HG02885 (cell line): Measurements from ENCODE around the gene CPLANE1.
A peak's percentile ranks its signal among the peaks of the same experiment; 100 is the strongest.
"Not testable (repeated sequence)": the region's sequence is repeated elsewhere in the genome, so short reads cannot be mapped to it uniquely, and the experiment has no call there.

Experiments
- ATAC-seq: cut with Tn5 transposase; IDR thresholded peaks from one replicate; pipeline ENCODE4 v1.9.1; 2021; ENCODE audit warnings: mild to moderate bottlenecking; ENCODE audit not compliant: unreplicated experiment, poor library complexity

CPLANE1 gene

DNA sequence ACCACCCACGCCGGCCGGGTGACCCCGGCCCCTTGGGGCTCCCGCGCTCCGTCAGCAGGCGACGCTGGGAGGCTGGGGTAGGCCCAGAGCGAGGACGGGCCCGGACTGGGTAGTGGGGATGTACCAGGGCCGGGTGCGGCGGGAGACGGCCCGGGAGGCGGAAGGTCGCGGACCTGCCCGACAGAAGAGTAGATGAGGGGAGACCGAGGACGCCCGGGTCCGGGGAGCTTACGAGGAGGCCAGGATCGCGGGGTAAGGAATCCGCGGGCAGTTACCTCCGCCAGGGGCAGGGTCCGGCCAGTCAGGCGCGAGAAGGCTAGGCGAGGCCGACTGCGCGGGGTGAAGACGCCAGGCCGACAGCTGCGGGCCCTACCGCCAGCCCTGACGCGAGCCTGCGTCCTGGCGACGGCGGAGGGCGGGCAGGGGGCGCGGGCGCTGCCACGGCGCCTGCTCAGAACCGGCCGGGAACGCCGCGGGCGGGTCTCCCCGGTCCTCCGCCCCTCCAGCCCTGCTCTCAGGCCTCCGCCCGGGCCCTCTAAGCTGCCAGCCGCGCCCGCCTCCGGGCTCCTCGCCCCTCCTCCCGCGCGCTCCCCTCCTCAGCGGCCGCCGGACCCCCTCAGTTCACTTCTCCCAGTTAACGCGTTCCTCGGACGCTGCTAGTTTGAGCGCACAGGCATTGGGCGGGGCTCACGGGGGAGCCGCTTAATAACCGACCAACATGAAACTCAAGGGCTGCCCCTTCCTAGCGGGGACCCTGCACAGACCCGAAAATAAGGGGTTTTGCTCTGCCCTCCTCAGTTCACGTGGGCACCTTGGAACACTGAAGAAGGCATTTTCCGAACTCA is at the start of gene CPLANE1:
CPLANE1 (minus strand) TSS at position 407 of the 845 bp plus-strand sequence. CDS start 1,678 bp downstream, outside the sequence.
- peak; percentile 81 for ATAC-seq

DNA sequence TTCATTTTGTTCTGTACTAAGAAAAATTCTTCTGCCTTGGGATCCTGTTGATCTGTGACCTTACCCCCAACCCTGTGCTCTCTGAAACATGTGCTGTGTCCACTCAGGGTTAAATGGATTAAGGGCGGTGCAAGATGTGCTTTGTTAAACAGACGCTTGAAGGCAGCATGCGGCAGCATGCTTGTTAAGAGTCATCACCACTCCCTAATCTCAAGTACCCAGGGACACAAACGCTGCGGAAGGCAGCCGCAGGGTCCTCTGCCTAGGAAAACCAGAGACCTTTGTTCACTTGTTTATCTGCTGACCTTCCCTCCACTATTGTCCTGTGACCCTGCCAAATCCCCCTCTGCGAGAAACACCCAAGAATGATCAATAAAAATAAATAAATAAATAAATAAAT is 47.1 kb upstream of the CPLANE1 start:
- ATAC-seq: not testable (repeated sequence)

DNA sequence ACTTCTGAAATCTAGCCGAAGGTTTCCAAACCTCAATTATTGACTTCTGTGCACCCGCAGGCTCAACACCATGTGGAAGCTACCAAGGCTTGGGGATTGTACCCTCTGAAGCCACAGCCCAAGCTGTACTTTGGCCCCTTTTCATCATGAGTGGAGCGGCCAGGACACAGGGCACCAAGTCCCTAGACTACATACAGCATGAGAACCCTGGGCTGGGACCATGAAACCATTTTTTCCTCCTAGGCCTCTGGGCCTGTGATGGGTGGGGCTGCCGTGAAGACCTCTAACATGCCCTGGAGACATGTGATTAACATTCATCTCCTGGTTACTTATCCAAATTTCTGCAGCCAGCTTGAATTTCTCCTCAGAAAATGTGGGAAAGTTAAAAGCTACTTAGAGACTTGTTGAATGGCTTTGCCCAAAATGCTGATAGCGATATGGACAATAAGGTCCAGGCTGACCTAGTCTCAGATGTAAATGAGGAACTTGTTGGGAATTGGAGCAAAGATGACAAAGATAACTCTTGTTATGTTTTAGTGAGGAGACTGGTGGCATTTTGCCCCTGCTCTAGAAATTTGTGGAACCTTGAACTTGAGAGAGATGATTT is 34.1 kb upstream of the CPLANE1 start:
- no peak for ATAC-seq

DNA sequence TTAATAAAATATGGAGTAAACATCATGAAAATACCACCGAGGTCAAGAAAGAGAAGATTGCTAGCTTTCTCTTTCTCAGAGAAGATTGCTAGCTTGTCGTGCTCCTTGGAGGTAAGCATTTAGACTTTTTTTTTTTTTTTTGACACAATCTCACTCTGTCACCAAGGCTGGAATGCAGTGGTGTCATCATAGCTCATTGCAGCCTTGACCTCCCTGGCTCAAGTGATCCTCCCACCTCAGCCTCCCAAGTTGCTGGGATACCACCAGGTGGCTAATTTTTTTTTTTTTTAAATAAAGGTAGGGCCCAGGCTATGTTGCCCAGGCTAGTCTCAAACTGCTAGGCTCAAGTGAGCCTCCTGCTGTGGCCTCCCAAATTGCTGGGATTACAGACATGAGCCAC is 26.3 kb upstream of the CPLANE1 start:
- ATAC-seq: no peak

DNA sequence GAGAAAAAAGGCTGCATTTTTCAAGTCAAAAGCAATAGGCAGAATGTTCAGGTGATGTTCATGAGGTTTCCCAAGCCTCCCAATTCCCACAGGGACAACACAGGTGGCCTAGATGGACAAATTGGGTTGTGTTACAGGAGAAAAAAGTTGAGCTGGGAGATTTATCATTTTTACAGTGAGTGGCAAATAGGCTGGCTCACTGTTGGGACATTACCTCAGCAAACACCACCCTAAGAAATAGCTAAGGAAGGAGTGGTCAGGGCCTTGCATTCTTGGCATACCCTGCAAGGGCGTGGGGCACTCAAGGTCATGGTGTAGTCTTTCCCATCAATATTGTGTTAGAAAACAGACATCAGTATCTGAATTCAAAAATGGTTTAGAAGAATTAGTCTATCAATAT is 23.3 kb upstream of the CPLANE1 start:
- ATAC-seq: no peak

DNA sequence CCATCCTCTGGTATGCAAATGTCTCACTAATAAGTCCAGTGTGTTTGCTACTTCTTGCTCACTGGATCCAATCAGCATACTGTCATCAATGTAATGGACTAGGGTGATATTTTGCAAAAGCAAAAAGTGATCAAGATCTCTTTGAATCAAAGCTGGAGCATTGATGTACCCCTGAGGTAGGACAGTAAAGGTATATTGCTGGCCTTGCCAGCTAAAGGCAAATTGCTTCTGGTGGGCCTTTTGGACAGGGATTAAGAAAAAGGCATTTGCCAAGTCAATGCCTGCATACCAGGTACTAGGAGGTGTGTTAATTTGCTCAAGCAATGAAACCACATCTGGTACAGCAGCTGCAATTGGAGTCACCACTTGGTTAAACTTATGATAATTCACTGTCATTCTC is 18.9 kb upstream of the CPLANE1 start:
- not testable (repeated sequence) for ATAC-seq

DNA sequence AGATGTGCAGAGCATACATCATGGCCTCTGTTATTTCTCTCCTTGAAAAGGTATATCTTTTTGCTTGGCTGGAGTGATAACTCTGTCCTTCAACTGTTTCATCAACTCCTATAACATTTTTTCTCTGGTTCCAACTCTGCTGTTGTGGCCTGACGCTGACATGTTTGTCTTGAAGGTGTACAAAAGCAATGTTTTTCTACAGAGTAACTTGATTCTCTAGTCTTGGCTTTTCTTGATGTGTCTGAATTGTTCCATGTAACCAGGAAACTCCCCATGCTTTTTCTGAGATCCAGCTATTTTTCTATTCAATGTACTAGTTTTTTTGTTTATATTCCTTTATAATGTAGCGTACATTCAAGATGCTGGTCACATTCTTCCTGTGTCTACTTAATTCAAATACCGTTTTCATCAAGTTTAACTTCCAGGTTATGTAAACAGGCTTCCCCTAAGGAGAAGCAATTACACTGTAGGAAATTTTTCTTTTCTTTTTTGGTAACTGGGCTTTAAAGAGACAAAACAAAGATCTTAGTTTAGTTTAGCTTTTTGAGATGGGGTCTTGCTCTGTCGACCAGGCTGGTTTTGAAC is 6.7 kb upstream of the CPLANE1 start:
- ATAC-seq: no peak

DNA sequence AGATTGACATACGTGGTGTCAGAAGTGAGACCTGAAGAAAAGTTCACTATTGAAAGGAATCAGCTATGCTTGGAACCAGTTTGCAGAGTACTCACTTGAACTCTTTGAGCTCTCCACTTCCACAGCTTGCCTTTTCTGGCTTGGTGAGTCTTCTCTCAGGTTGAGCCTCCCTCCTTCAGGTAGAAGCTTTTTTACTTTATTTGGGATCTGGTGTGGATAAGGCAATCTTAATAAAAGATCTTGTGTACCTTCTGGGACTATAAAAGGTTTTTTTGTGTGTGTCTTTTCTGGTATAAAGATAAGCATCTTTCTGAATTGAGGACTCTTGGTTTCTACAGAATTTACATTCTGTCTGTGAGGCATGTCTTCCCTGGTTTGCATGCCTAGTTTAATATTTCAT is 5.4 kb upstream of the CPLANE1 start:
- no peak for ATAC-seq

DNA sequence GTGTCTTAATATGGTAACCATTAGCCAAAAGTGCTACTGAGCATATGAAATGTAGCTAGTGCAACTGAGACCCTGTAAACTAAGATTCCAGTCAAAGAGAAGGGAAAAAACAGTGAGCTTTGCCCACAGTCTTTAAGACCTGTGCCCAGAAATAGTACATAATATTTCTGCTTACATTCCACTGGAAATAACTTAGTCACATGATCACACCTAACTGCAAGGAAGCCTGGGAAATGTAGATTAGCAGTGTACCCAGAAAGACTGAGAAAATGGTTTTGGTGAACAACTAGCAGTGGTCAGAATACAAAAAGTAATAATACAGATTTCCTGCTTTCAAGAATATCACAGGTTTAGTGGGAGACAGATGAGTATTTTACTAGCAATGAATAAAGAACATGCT is 2.5 kb upstream of the CPLANE1 start:
- ATAC-seq: no peak

DNA sequence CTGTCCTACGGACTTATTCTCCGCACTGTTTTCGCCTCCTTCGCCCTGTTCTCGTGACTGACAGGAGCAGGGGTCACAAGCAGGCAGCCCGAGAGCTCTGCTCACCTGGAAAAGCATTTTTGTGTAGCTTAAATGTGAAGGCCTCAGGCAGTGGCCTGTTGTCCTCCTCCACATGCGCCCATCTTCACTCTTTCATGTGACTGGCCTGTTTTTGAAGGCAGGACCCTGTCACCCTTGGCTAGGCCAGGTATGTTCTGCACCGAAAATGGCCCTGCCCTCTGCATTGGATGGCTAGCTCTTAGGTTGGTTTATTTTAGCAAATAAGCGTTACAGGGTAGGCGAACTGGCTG is 614 bp upstream of the CPLANE1 start:
- ATAC-seq: no peak

DNA sequence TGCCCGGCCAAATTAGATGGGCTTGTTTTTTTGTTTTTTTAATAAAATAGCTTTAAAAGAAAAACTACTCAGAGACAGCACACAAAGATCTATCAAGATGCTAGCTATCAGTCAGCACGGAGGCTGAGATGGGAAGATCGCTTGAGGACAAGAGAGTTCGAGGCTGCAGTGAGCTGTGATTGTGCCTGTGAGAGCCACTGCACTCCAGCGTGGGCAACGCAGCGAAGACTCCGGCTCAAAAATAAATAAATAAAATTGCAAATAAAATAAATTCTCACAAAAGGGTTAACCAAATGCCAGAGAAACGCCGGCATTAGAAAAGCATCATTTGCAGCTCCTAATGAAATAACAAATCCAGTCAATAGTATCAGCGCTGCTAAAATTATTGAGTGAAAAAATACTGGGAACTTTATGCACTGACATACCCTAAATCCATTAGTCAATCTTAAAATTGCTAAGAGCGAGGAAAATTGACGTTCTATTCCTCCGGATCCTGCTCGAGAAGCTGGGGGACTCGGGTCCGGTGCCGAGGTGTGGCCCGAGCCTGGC is 681 bp downstream of the CPLANE1 start:
- no peak for ATAC-seq

DNA sequence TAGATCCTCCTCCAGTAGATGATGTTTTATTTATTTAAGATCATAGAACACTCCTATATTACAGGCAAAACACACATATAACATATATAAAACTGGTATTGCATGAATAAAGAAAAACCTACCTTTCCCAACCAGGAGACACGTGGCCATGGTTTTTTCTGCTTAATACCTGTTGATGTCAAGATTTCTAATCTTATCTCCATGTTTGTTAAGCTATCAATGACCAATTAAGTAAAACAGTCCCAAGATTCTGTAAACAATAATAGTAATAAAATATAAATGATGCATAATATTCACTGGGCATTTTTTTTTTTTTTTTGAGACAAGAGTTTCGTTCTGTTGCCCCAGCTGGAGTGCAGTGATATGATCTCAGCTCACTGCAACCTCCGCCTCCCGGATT is 1.7 kb downstream of the CPLANE1 start:
- ATAC-seq: no peak

DNA sequence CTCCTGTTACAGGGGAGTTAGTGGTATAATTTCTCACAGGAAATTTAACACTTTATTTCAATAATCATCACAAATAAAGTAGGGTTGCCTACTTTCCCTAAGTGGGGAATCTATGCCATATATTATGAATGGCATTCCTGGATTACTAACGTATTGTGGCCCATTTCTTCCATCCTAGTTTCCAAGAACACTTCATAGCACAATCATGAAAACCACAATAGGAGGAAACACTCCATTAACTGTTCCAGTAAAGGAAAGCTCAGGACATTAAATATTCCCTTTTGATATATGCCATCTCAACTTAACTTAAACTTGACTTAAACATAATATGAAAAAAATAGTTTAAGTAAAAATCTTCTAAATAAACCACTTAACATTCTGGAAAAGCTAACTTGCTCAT is 2.1 kb downstream of the CPLANE1 start:
- ATAC-seq: no peak

DNA sequence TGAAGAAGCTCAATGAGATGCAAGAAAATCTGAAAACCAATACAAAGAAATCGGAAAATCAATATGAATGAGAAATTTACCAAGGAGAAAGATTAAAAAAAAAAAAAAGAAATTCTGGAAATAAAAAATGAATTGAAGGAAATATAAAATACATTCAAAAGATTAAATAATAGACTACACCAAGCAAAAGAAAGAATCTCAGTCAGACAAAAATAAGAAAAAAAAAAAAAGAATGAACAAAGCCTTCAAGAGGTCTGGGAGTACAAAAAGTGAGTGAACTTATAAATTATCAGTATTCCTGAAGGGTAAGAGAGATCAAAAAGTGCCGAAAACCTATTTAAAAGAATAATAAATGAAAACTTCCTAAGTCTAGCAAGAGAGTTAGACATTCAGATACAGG is 14.9 kb downstream of the CPLANE1 start:
- ATAC-seq: no peak

DNA sequence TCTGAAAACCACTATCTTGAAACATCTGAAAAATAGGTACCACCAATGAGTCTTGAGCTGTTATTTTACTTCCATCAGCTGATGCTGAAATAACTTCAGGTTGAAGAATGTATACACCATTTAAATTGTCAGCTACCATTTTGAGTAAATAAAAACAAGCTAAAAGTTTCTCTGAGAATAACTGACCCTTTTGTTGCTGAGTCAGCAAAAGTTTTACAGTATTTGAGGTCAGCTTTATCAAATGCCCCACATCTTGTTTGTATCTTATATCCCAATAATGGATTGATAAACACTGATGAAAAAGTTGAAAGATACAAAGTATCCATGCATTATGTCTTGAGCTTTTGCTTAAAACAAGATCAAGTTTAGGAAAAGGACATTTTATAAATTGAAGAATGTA is 22.8 kb downstream of the CPLANE1 start:
- no peak for ATAC-seq

DNA sequence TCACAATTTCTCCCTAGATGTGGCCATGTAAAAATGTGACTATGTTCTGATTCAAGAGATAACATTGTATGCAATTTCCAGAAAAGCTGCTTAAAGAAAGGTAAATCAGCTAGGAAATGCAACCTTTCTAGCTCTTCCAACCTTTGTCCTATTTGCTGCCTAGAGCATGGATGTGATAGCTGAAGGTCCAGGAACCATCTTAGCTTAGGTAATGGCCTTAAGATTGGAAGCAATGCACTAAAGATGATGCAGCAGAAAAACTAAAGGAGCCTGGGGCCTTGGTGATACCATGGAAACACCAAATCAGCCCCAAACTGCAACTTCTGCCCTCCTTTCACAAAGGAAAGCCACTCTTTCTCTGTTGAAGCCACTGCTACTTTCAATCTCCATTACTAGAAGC is 27.0 kb downstream of the CPLANE1 start:
- no peak for ATAC-seq

DNA sequence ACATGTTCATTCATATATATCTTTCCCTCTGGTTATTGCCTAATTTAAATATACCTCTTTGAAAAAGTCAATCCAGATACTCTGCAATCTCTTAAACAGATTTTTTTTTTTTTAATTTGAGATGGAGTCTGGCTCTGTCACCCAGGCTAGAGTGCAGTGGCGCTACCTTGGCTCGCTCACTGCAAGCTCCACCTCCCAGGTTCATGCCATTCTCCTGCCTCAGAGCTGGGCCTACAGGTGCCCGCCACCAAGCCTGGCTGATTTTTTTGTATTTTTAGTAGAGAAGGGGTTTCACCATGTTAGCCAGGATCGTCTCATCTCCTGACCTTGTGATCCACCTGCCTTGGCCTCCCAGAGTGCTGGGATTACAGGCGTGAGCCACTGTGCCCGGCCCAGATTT is 28.8 kb downstream of the CPLANE1 start:
- not testable (repeated sequence) for ATAC-seq

DNA sequence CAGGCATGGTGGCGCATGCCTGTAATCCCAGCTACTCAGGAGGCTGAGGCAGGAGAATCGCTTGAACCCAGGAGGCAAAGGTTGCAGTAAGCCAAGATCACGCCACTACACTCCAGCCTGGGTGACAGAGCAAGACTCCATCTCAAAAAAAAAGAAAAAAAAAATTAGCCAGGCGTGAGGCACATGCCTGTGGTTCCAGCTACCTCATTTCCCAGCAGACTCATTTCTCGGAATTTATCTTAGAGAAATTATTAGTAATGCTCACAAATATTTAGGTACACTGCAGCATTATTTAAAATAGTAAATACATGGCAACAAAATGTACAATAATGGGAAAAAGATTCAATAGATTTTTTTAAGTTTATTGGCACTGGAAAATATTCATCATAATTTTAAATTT is 29.8 kb downstream of the CPLANE1 start:
- not testable (repeated sequence) for ATAC-seq

DNA sequence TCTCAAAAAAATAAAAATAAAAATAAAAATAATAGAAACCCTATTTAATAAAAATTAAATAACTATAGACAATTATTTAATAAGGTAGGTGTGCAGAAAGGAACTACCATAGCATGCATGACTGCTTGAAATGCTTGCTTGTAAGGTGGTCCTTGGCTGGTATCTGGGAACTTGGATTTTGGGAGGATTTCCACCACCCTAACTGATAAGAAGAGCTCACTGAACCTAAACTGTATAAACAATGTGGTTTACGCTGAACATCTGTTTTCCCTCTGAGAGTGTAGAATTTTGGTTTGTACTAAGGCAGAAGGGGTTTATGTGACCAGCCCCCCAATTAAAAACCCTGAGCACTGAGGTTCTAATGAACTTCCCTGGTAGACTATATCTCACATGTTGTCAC is 31.2 kb downstream of the CPLANE1 start:
- no peak for ATAC-seq

DNA sequence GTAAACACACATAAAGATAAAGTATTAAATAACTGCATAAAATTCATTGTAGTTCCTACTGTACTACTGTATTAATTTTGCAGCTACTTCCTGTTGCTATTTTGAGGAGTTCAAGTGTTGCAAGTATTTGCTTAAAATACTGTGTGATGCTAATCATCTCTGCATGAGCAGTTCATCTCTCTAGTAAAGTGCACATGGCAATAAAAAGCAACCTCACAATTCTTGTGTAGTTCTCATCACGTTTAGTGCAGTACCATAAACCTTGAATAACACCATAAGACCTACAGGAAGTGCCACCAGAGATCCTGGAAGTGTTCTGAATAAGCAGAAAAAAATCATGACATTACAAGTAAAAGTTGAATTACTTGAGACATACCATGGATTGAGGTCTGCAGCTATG is 34.6 kb downstream of the CPLANE1 start:
- ATAC-seq: no peak

DNA sequence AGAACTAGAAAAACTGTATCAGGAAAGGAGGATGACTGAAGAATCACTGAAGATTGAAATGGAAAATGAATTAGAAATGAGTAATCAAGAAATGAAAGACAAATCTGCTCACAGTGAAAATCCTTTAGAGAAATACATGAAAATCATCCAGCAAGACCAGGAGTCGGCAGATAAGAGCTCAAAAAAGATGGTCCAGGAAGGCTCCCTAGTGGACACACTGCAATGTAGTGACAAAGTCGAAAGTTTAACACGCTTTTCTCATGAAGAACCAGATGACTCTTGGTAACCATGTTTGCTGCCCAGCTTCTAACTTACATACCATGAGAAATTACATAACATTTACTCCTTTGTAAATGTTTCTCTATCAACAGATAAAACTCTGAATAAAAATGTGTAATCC is 37.1 kb downstream of the CPLANE1 start:
- ATAC-seq: no peak
